Measurements from ENCODE around the gene CAND2. TPM values are rescaled to one million over a fixed set of nuclear protein-coding genes. Genes with fewer than 3 reads are reported as not detected.

CAND2 gene
- polyA plus RNA-seq, 1 donor from 2014 or later, result 17.3 TPM

GRCh38 chr3:12869035-12869621, 72.6 kb downstream of the CAND2 start:
- Histone ChIP-seq H3K4me3 (ENCODE audit: low read length) (peak overlapping the region; percentile 49), H4K20me1 (ENCODE audit: insufficient read depth) (no peaks in the 10 kb centered on the region), H3K4me2 (ENCODE audit: low read length) (no peak overlapping the region), H3K27me3 (ENCODE audit: insufficient read depth, low read depth, low read length) (no peaks in the 10 kb centered on the region), H3K36me3 (ENCODE audit: insufficient read depth, low read length) (no peaks in the 10 kb centered on the region), H3K9ac (ENCODE audit: low read length) (no peak overlapping the region), H3F3A (ENCODE audit: insufficient read depth, low read length, poor library complexity, severe bottlenecking) (no peaks in the 10 kb centered on the region), H3K79me2 (replicated peaks; ENCODE audit: insufficient read depth, low read length) (no peaks in the 10 kb centered on the region), H3K9me2 (ENCODE audit: insufficient read depth, low read length) (no peaks in the 10 kb centered on the region), H2AFZ (ENCODE audit: low read depth, low read length) (no peak overlapping the region), H3K27ac (ENCODE audit: low read length) (no peak overlapping the region), H3K9me3 (ENCODE audit: low read length) (no peaks in the 10 kb centered on the region)
- no peak for TF ChIP-seq SMC3 (conservative IDR thresholded peaks at IDR 0.05; ENCODE audit: poor library complexity)
- no peak for TF ChIP-seq TAF1 (IDR thresholded peaks at IDR 0.05; ENCODE audit: low read depth)
- TF ChIP-seq REST (IDR thresholded peaks at IDR 0.05; ENCODE audit: borderline replicate concordance), result no peak
- no peak for TF ChIP-seq EZH2 (IDR thresholded peaks at IDR 0.05; ENCODE audit: borderline replicate concordance, insufficient read depth, low read length, poor library complexity, severe bottlenecking)
- no peak for TF ChIP-seq CTCF (IDR thresholded peaks at IDR 0.05; ENCODE audit: poor library complexity, severe bottlenecking)
- no peak for TF ChIP-seq RAD21 (conservative IDR thresholded peaks at IDR 0.05)
- TF ChIP-seq EP300 (conservative IDR thresholded peaks at IDR 0.05; ENCODE audit: poor library complexity, severe bottlenecking), result no peak
- no peak for TF ChIP-seq MXI1 (conservative IDR thresholded peaks at IDR 0.05; ENCODE audit: poor library complexity, severe bottlenecking)
- no peak for TF ChIP-seq POLR2AphosphoS5 (IDR thresholded peaks at IDR 0.05)

- TF ChIP-seq POLR2AphosphoS5 (IDR thresholded peaks at IDR 0.05), result no peak
- TF ChIP-seq TAF1 (IDR thresholded peaks at IDR 0.05; ENCODE audit: low read depth), result no peak
- no peak for TF ChIP-seq REST (IDR thresholded peaks at IDR 0.05; ENCODE audit: borderline replicate concordance)
- no peak for TF ChIP-seq MXI1 (conservative IDR thresholded peaks at IDR 0.05; ENCODE audit: poor library complexity, severe bottlenecking)
- no peak for TF ChIP-seq EP300 (conservative IDR thresholded peaks at IDR 0.05; ENCODE audit: poor library complexity, severe bottlenecking)
- no peak for TF ChIP-seq RAD21 (conservative IDR thresholded peaks at IDR 0.05)
- TF ChIP-seq EZH2 (IDR thresholded peaks at IDR 0.05; ENCODE audit: borderline replicate concordance, insufficient read depth, low read length, poor library complexity, severe bottlenecking), result no peak
- TF ChIP-seq CTCF (IDR thresholded peaks at IDR 0.05; ENCODE audit: poor library complexity, severe bottlenecking), result no peak
- no peak for TF ChIP-seq SMC3 (conservative IDR thresholded peaks at IDR 0.05; ENCODE audit: poor library complexity)
- Histone ChIP-seq H3K27ac (ENCODE audit: low read length) (no peak overlapping the region), H3K36me3 (ENCODE audit: insufficient read depth, low read length) (no peaks in the 10 kb centered on the region), H3K4me2 (ENCODE audit: low read length) (no peak overlapping the region), H3K9ac (ENCODE audit: low read length) (no peak overlapping the region), H3K4me3 (ENCODE audit: low read length) (no peak overlapping the region), H3K27me3 (ENCODE audit: insufficient read depth, low read depth, low read length) (no peaks in the 10 kb centered on the region), H3K9me2 (ENCODE audit: insufficient read depth, low read length) (no peaks in the 10 kb centered on the region), H2AFZ (ENCODE audit: low read depth, low read length) (no peak overlapping the region), H3K79me2 (replicated peaks; ENCODE audit: insufficient read depth, low read length) (no peaks in the 10 kb centered on the region), H4K20me1 (ENCODE audit: insufficient read depth) (no peaks in the 10 kb centered on the region), H3F3A (ENCODE audit: insufficient read depth, low read length, poor library complexity, severe bottlenecking) (no peaks in the 10 kb centered on the region), H3K9me3 (ENCODE audit: low read length) (no peaks in the 10 kb centered on the region)
Observed at GRCh38 chr3:12870942-12871341, 74.5 kb downstream of the CAND2 start.

Measured in neural cell (in vitro differentiated cells).